ENCODE data around the gene SHCBP1. TPM values are rescaled to one million over a fixed set of nuclear protein-coding genes. Genes with fewer than 3 reads are reported as not detected.
A peak's percentile ranks its signal among the peaks of the same experiment; 100 is the strongest.

SHCBP1 gene
- total and polyA plus RNA-seq, 9 of the 15 experiments (the other 6 are each of a cell fraction or from before 2014, with no cell fraction given): 6.2 to 29.6 (median 19.7) TPM

DNA sequence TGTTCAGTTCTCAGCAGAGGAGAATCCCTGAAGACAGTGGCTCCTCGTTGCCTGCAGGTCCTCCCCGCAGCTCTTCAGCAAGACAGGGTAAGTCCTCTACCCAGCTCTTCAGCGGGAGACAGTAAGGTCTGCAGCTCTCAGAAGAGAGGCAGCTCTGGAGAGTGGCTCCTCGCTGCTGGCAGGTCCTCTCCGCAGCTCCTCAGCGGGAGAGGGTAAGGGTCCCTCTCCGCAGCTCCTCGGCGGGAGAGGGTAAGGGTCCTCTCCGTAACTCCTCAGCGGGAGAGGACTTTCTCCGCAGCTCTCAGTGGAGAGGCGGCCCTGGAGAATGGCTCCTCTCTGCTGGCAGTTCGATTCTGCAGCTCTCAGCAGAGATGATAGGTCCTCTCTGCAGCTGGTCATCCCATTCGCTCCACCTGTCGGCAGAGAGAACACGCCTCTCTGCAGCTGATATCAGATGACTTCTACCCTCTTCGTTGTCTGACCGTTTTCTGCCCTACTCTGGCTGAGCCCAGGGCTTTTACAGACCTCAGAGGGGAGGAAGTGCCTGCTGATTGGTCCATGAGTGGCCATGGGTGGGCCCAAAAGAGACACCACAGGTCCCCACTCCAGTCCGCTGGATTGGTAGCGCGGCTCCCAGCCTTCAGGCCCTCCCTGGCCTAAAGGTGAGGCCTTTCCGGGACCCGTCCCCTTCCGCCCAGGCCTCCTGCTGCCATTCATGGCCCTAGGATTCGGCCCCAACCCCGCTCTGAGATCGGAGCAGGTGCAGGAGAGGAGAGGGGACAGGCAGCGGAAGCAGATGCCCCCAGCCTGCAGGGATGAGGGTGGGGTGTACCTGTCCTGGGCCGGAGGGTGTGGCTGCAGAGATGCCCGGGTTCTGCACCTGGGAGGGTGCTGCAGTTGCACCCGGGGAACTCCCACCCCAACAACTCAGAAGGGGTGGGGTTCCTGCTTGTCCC, 11.9 kb upstream of the SHCBP1 start:
- WGBS (ENCODE audit: insufficient coverage, low coverage, missing lambda C conversion rate): 25% methylated on average over 32 of the region's 32 CpGs
- POLR2A ChIA-PET: no interaction called here
- intact Hi-C loops (cut with micrococcal nuclease): no loop called here
- BruUV-seq (replicated peaks): no TSS peak
- in situ Hi-C loops (cut with MboI): no loop called here
- ATAC-seq (peak; percentile 84), FAIRE-seq (peak; percentile 62), DNase-seq (ENCODE audit: extremely low read depth in 1 of 4, low spot score in 3 of 4) (peak in 1 of 4 experiments; percentile 51)
- peaks cover 5 to 13% of the 10 kb centered on the region in 2 experiments; a peak in 4 of 5 replicates for H3K4me1 ChIP-seq (replicated peaks in 1 of 2; ENCODE audit: control insufficient read depth in 2 of 2, insufficient read depth in 2 of 2, low read length in 2 of 2)
- no peak overlapping the region; the same call in 1 of the 2 replicates for H3K4me3 ChIP-seq
- H3K9me3 ChIP-seq (replicated peaks; ENCODE audit: control insufficient read depth, insufficient read depth, low read depth, low read length): no peaks in the 10 kb centered on the region
- H3K9ac ChIP-seq (ENCODE audit: insufficient read depth in 1 of 2, low read depth in 2 of 2, low read length in 2 of 2): peak overlapping the region in 1 of 2 experiments; percentile 80; a peak in 2 of 4 replicates
- no peaks in the 10 kb centered on the region for H3K36me3 ChIP-seq (ENCODE audit: control insufficient read depth, insufficient read depth, low read length)
- H2AFZ ChIP-seq (ENCODE audit: low read depth, low read length): peak overlapping the region; percentile 71
- no peaks in the 10 kb centered on the region for H3K79me2 ChIP-seq (ENCODE audit: control insufficient read depth, insufficient read depth, low read length)
- no peaks in the 10 kb centered on the region for H4K20me1 ChIP-seq (replicated peaks; ENCODE audit: control insufficient read depth, insufficient read depth, low read length)
- CTCF ChIA-PET (ENCODE audit: low intra/inter-chr PET ratio): no interaction called here
- no peaks in the 10 kb centered on the region; a peak in 2 of 5 replicates for H3K27me3 ChIP-seq (ENCODE audit: control insufficient read depth in 2 of 2, insufficient read depth in 2 of 2, low read length in 2 of 2)
- no peaks in the 10 kb centered on the region for H3K9me1 ChIP-seq (ENCODE audit: control insufficient read depth, insufficient read depth, low read length)
- peak overlapping the region; percentile 70 for H3K4me2 ChIP-seq (ENCODE audit: insufficient read depth, low read length)
- no peak overlapping the region for H3K27ac ChIP-seq (ENCODE audit: extremely low read depth, low read depth, low read length)
- no peak for TF ChIP-seq ZNF584 (CRISPR knock-in tag; IDR thresholded peaks at IDR 0.05; ENCODE audit: low read depth)
- no peak for TF ChIP-seq MCM5 (IDR thresholded peaks at IDR 0.05; ENCODE audit: low read depth)
- no peak for TF ChIP-seq CBX2 (IDR thresholded peaks at IDR 0.05; ENCODE audit: insufficient read depth, low read length, poor library complexity, severe bottlenecking)
- TF ChIP-seq, protein P1, sequence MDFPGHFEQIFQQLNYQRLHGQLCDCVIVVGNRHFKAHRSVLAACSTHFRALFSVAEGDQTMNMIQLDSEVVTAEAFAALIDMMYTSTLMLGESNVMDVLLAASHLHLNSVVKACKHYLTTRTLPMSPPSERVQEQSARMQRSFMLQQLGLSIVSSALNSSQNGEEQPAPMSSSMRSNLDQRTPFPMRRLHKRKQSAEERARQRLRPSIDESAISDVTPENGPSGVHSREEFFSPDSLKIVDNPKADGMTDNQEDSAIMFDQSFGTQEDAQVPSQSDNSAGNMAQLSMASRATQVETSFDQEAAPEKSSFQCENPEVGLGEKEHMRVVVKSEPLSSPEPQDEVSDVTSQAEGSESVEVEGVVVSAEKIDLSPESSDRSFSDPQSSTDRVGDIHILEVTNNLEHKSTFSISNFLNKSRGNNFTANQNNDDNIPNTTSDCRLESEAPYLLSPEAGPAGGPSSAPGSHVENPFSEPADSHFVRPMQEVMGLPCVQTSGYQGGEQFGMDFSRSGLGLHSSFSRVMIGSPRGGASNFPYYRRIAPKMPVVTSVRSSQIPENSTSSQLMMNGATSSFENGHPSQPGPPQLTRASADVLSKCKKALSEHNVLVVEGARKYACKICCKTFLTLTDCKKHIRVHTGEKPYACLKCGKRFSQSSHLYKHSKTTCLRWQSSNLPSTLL (IDR thresholded peaks at IDR 0.05): peak; percentile 88
- TF ChIP-seq ELF4 (CRISPR knock-in tag; IDR thresholded peaks at IDR 0.05): no peak
- TF ChIP-seq CC2D1A (IDR thresholded peaks at IDR 0.05): peak; percentile 76; the same call in 1 of the 2 replicates
- TF ChIP-seq ZNF707 (CRISPR knock-in tag; conservative IDR thresholded peaks at IDR 0.05): no peak
- peak; percentile 49; the same call in 1 of the 2 replicates for TF ChIP-seq CTBP1 (IDR thresholded peaks at IDR 0.05; ENCODE audit: borderline replicate concordance)
- TF ChIP-seq RCOR1 (IDR thresholded peaks at IDR 0.05; ENCODE audit: borderline replicate concordance in 1 of 2, low read depth in 2 of 2, low read length in 2 of 2): 0 out of 4 replicates have a peak, but pooled peaks of 1 of the 2 experiments have one; percentile 15
- TF ChIP-seq MTA1 (IDR thresholded peaks at IDR 0.05; ENCODE audit: borderline replicate concordance): no peak
- TF ChIP-seq SPI1 (IDR thresholded peaks at IDR 0.05; ENCODE audit: borderline replicate concordance, low read depth, low read length): peak; percentile 70; the same call in 1 of the 2 replicates
- TF ChIP-seq SIN3B (IDR thresholded peaks at IDR 0.05; ENCODE audit: low read depth): no peak
- no peak for TF ChIP-seq GATAD2A (IDR thresholded peaks at IDR 0.05)
- no peak for TF ChIP-seq U2AF1 (optimal IDR thresholded peaks at IDR 0.05; ENCODE audit: low read depth, low read length)
- no peak for TF ChIP-seq ATF1 (CRISPR knock-in tag; IDR thresholded peaks at IDR 0.05)
- TF ChIP-seq ATF1 (tag; IDR thresholded peaks at IDR 0.05): peak; percentile 25; the same call in 1 of the 2 replicates
- TF ChIP-seq NFYB (IDR thresholded peaks at IDR 0.05; ENCODE audit: extremely low read depth, insufficient read length): no peak
- TF ChIP-seq CBX8 (IDR thresholded peaks at IDR 0.05; ENCODE audit: borderline replicate concordance, extremely low read depth, low read depth, low read length, poor library complexity, severe bottlenecking): no peak
- TF ChIP-seq, protein P2, sequence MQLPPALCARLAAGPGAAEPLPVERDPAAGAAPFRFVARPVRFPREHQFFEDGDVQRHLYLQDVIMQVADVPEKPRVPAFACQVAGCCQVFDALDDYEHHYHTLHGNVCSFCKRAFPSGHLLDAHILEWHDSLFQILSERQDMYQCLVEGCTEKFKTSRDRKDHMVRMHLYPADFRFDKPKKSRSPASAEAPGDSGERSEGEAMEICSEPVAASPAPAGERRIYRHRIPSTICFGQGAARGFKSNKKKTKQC (CRISPR knock-in tag; IDR thresholded peaks at IDR 0.05): no peak

Measured in K562 (cell line).